Neural progenitor cell (in vitro differentiated cells): ENCODE measurements around the gene SLIT1. TPM values are rescaled to one million over a fixed set of nuclear protein-coding genes. Genes with fewer than 3 reads are reported as not detected.

ENCODE experiments used
- DNase-seq: peaks from one replicate; pipeline ENCODE4 v3.0.0-alpha.2; 2016; ENCODE audit warnings: low spot score
- H2AFZ ChIP-seq: fragments of 200-600 bp; sonication (generic); replicated peaks from 2 replicates; pipeline ENCODE4 v1.6.1; 2016; ENCODE audit warnings: antibody characterized with exemption
- H3F3A ChIP-seq: fragments of 200-600 bp; sonication (generic); 2 replicates; pipeline ENCODE4 v1.6.1; 2016; ENCODE audit warnings: antibody characterized with exemption, low read depth
- H3K27ac ChIP-seq: fragments of 200-600 bp; sonication (generic); 2 replicates; pipeline ENCODE4 v1.5.1; 2016; ENCODE audit warnings: mild to moderate bottlenecking
- H3K27me3 ChIP-seq: fragments of 200-600 bp; sonication (generic); 2 replicates; pipeline ENCODE4 v1.6.1; 2016; ENCODE audit warnings: mild to moderate bottlenecking, moderate library complexity
- H3K36me3 ChIP-seq: fragments of 200-600 bp; sonication (generic); 2 replicates; pipeline ENCODE4 v1.5.1; 2016
- H3K4me1 ChIP-seq: fragments of 200-600 bp; sonication (generic); 2 replicates; pipeline ENCODE4 v1.6.1; 2016; ENCODE audit warnings: mixed run types
- H3K4me2 ChIP-seq: fragments of 200-600 bp; sonication (generic); 2 replicates; pipeline ENCODE4 v1.6.1; 2016
- H3K4me3 ChIP-seq: fragments of 200-600 bp; sonication (generic); 2 replicates; pipeline ENCODE4 v1.5.1; 2016
- H3K79me2 ChIP-seq: fragments of 200-600 bp; sonication (generic); 2 replicates; pipeline ENCODE4 v1.6.1; 2016; ENCODE audit warnings: low read depth
- H3K9ac ChIP-seq: fragments of 200-600 bp; sonication (generic); 2 replicates; pipeline ENCODE4 v1.6.1; 2016
- H3K9me3 ChIP-seq: fragments of 200-600 bp; sonication (generic); 2 replicates; pipeline ENCODE4 v1.5.1; 2016; ENCODE audit warnings: low read depth
- H4K20me1 ChIP-seq: fragments of 200-600 bp; sonication (generic); 2 replicates; pipeline ENCODE4 v1.6.1; 2016; ENCODE audit warnings: low read depth
- H3K27ac Mint-ChIP-seq: 3 replicates; pipeline ENCODE4 v1.8.0; 2021; ENCODE audit warnings: mixed read lengths
- H3K27me3 Mint-ChIP-seq: 2 replicates; pipeline ENCODE4 v1.8.0; 2022; ENCODE audit warnings: low read depth, mild to moderate bottlenecking, inconsistent platforms, moderate library complexity, mixed read lengths; ENCODE audit not compliant: insufficient read depth
- H3K36me3 Mint-ChIP-seq: 3 replicates; pipeline ENCODE4 v1.8.0; 2021; ENCODE audit warnings: mixed read lengths
- H3K4me1 Mint-ChIP-seq: 3 replicates; pipeline ENCODE4 v1.8.0; 2021; ENCODE audit warnings: mixed read lengths
- H3K4me3 Mint-ChIP-seq: 3 replicates; pipeline ENCODE4 v1.8.0; 2021; ENCODE audit warnings: mild to moderate bottlenecking, moderate library complexity, mixed read lengths
- H3K9me3 Mint-ChIP-seq: 3 replicates; pipeline ENCODE4 v1.8.0; 2020; ENCODE audit warnings: mixed read lengths
- EZH2 ChIP-seq: fragments of 200-600 bp; sonication (generic); IDR thresholded peaks from 2 replicates; pipeline ENCODE4 v1.6.1; 2017; ENCODE audit warnings: antibody characterized with exemption, mild to moderate bottlenecking, moderate library complexity
- EZH2phosphoT487 ChIP-seq: fragments of 200-600 bp; sonication (generic); IDR thresholded peaks from 2 replicates; pipeline ENCODE4 v1.6.1; 2017; ENCODE audit warnings: antibody characterized with exemption
- total RNA-seq: library from RNA; depleted of rRNA; stranded (reverse); fragments of >200 nt; gene quantifications from 2 replicates; pipeline ENCODE4 v1.2.3, GENCODE V29; 2015; ENCODE audit warnings: low replicate concordance
- TF ChIP-seq, protein P1 (sequence below): fragments of 200-600 bp; sonication (generic); IDR thresholded peaks from 2 replicates; pipeline ENCODE4 v1.5.1; 2017; ENCODE audit warnings: antibody characterized with exemption, mild to moderate bottlenecking

SLIT1 gene
- total RNA-seq, 1 donor from 2014 or later: 0.92 TPM

DNA sequence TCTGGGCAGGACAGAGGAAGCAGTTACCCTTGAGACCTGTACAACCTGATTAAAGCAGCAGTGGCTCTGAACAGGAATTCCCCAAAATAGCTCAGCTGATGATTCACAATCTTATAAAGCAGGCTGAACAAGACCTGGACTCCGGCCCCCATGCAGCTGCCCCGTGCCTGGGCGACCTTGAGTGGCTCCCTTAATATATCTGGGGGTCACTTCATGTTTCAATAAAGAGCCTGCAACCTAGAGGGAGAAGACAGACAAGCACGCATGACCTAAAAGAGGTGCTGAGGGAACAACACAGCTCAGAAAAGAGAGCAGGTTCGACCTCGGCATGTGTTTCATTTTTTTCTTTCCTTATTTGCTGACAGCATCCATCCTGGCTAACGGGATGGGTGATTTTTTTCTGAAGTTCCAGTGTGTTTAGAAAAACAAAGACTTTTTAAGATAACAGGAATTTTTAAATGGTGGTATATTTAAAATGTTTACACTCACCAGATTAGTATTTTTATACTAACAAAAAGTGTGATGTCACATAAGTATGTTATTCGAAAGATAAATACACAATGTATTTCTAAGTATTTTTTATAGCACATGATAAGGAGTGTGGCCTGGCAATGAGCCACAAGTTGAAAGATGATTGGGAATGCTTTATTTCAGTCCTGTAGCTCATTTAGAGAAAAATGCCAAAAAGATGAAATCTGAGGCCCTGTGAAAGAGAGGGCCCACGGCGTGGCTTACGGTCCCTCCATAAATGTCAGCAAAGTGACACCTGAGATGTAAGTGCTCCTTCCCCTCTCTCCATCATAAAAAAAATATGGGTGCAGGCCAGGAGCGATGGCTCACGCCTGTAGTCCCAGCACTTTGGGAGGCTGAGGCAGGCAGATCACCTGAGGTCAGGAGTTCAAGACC, 161.3 kb downstream of the SLIT1 start:
- Histone ChIP-seq H3K27me3 (no peaks in the 10 kb centered on the region), H3K36me3 (no peaks in the 10 kb centered on the region), H3K4me3 (no peak overlapping the region), H3F3A (peaks cover 33% of the 10 kb centered on the region), H3K9me3 (no peaks in the 10 kb centered on the region), H3K27ac (no peak overlapping the region), H3K4me1 (peaks cover 28% of the 10 kb centered on the region), H2AFZ (no peak overlapping the region), H3K79me2 (no peaks in the 10 kb centered on the region), H3K4me2 (no peak overlapping the region), H4K20me1 (peaks cover 3% of the 10 kb centered on the region), H3K9ac (no peak overlapping the region)
- Mint-ChIP-seq H3K9me3 (no peaks in the 10 kb centered on the region), H3K36me3 (no peaks in the 10 kb centered on the region), H3K27me3 (peaks cover 17% of the 10 kb centered on the region), H3K4me1 (peaks cover 41% of the 10 kb centered on the region), H3K27ac (no peak overlapping the region), H3K4me3 (peak overlapping the region; percentile 57)
- no peak for DNase-seq
- TF ChIP-seq EZH2 (no peak), EZH2phosphoT487 (no peak)
- TF ChIP-seq, protein P1, sequence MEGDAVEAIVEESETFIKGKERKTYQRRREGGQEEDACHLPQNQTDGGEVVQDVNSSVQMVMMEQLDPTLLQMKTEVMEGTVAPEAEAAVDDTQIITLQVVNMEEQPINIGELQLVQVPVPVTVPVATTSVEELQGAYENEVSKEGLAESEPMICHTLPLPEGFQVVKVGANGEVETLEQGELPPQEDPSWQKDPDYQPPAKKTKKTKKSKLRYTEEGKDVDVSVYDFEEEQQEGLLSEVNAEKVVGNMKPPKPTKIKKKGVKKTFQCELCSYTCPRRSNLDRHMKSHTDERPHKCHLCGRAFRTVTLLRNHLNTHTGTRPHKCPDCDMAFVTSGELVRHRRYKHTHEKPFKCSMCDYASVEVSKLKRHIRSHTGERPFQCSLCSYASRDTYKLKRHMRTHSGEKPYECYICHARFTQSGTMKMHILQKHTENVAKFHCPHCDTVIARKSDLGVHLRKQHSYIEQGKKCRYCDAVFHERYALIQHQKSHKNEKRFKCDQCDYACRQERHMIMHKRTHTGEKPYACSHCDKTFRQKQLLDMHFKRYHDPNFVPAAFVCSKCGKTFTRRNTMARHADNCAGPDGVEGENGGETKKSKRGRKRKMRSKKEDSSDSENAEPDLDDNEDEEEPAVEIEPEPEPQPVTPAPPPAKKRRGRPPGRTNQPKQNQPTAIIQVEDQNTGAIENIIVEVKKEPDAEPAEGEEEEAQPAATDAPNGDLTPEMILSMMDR: no peak

DNA sequence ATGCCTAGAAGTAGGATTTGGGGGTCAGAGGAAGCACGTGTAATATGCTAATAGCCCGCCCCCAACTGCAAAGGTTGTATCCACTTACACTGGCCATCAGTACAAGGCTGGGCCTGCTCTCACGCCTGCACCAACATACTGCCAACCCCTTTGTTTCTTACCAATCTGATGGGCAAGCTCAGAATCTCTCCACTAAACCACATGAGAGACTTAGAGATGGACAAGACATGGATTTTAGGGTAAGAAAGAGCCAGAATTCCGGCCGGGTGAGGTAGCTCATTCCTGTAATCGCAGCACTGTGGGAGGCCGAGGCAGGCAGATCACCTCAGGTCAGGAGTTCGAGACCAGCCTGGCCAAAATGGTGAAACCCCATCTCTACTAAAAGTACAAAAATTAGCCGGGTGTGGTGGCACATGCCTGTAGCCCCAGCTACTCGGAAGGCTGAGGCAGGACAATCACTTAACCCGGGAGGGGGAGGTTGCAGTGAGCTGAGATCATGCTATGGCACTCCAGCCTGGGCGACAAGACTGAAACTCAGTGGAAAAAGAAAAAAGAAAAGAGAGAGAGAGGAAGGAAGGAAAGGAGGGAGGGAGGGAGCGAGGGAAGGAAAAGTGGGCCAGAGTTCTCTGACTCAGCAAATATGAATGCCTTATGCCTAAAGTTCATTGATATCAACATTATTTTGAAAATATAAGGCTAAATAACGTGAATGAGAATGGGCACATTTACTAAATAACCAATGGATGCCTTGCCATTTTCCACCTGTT, 162.2 kb downstream of the SLIT1 start:
- H3K79me2 ChIP-seq: no peaks in the 10 kb centered on the region
- Mint-ChIP-seq H3K27me3 (peaks cover 19% of the 10 kb centered on the region), H3K4me3 (no peak overlapping the region), H3K4me1 (peaks cover 43% of the 10 kb centered on the region), H3K36me3 (no peaks in the 10 kb centered on the region), H3K9me3 (no peaks in the 10 kb centered on the region), H3K27ac (no peak overlapping the region)
- no peaks in the 10 kb centered on the region for H3K27me3 ChIP-seq
- no peak overlapping the region for H3K27ac ChIP-seq
- H4K20me1 ChIP-seq: peaks cover 3% of the 10 kb centered on the region
- peaks cover 30% of the 10 kb centered on the region for H3K4me1 ChIP-seq
- peaks cover 35% of the 10 kb centered on the region for H3F3A ChIP-seq
- H3K9me3 ChIP-seq: no peaks in the 10 kb centered on the region
- no peak overlapping the region for H3K4me3 ChIP-seq
- no peak for DNase-seq
- H3K9ac ChIP-seq: no peak overlapping the region
- H2AFZ ChIP-seq: no peak overlapping the region
- no peaks in the 10 kb centered on the region for H3K36me3 ChIP-seq
- no peak for TF ChIP-seq EZH2
- TF ChIP-seq EZH2phosphoT487: no peak
- TF ChIP-seq, protein P1: no peak
- H3K4me2 ChIP-seq: no peak overlapping the region

DNA sequence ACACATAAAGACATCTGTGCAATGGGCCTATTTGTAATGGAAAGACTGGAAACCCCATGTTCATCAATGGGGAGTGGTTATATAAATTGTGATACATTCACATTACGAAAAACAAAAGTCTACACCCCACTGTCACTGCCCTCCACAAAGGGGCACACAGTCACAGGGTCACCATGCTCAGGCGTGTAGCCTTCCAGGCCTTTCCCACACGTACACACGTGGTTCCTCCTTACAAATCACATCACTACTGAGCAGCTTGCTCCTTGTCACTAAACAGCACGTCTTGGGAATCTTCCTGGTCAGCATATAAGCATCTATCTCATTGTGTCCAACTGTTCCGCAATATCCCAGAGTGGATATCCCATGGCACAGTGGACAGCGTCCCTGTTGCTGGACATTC, 163.1 kb downstream of the SLIT1 start:
- Mint-ChIP-seq H3K36me3 (no peaks in the 10 kb centered on the region), H3K4me1 (peaks cover 44% of the 10 kb centered on the region), H3K9me3 (no peaks in the 10 kb centered on the region), H3K27me3 (peaks cover 19% of the 10 kb centered on the region), H3K4me3 (no peak overlapping the region), H3K27ac (no peak overlapping the region)
- no peaks in the 10 kb centered on the region for H3K79me2 ChIP-seq
- H3K4me2 ChIP-seq: no peak overlapping the region
- no peak for TF ChIP-seq EZH2phosphoT487
- TF ChIP-seq, protein P1: no peak
- no peak overlapping the region for H3K4me3 ChIP-seq
- H3K27me3 ChIP-seq: no peaks in the 10 kb centered on the region
- no peak for DNase-seq
- no peak overlapping the region for H3K9ac ChIP-seq
- H3K36me3 ChIP-seq: no peaks in the 10 kb centered on the region
- no peak overlapping the region for H3K27ac ChIP-seq
- H2AFZ ChIP-seq: no peak overlapping the region
- peaks cover 3% of the 10 kb centered on the region for H4K20me1 ChIP-seq
- peaks cover 35% of the 10 kb centered on the region for H3F3A ChIP-seq
- H3K9me3 ChIP-seq: no peaks in the 10 kb centered on the region
- peaks cover 30% of the 10 kb centered on the region for H3K4me1 ChIP-seq
